ENCODE data around the gene ADAMTS16.

DNA sequence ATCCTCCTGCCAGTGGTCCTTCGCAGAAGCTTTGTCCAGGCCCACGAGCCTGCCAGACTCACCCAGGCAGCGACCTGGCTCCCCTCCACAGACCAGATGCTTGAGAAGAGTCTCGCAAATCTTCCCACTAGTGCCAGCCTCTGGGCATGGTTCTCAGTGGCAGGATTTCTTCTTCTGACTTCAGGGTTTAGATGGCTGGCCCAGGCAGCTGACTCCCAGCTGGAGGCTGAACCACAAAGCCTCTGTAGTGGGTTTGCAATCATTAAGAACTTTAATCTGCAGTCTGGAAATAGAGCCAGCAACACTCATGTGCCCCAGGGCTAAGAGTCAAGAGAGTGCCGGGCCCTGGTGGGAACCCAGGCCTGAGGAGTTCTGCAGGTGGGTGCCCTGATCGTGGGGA is 191.7 kb downstream of the ADAMTS16 start:
- TF ChIP-seq ZNF384 (IDR thresholded peaks at IDR 0.05) = no peak
- no peak for TF ChIP-seq FOXM1 (IDR thresholded peaks at IDR 0.05; ENCODE audit: borderline replicate concordance)
- no peak for TF ChIP-seq ELF4 (IDR thresholded peaks at IDR 0.05)
- TF ChIP-seq BHLHE40 (IDR thresholded peaks at IDR 0.05; ENCODE audit: borderline replicate concordance) = no peak
- no peak for TF ChIP-seq SP1 (IDR thresholded peaks at IDR 0.05)
- TF ChIP-seq TARDBP (IDR thresholded peaks at IDR 0.05) = no peak
- TF ChIP-seq HDGF (IDR thresholded peaks at IDR 0.05; ENCODE audit: borderline replicate concordance) = no peak
- no peak for TF ChIP-seq NFRKB (IDR thresholded peaks at IDR 0.05)
- no peak for TF ChIP-seq CTBP1 (IDR thresholded peaks at IDR 0.05; ENCODE audit: borderline replicate concordance)
- TF ChIP-seq SUZ12 (IDR thresholded peaks at IDR 0.05) = no peak
- TF ChIP-seq FOXK2 (IDR thresholded peaks at IDR 0.05) = no peak
- TF ChIP-seq FOXA1 (IDR thresholded peaks at IDR 0.05) = no peak
- TF ChIP-seq ARNT (IDR thresholded peaks at IDR 0.05) = no peak
